ENCODE results near the gene ZCCHC9. TPM values are rescaled to one million over a fixed set of nuclear protein-coding genes. Genes with fewer than 3 reads are reported as not detected.

ZCCHC9 gene
- total and polyA plus RNA-seq, 2 of the 4 experiments (the other 2 are of a cell fraction): 20.4 to 24.6 TPM

DNA sequence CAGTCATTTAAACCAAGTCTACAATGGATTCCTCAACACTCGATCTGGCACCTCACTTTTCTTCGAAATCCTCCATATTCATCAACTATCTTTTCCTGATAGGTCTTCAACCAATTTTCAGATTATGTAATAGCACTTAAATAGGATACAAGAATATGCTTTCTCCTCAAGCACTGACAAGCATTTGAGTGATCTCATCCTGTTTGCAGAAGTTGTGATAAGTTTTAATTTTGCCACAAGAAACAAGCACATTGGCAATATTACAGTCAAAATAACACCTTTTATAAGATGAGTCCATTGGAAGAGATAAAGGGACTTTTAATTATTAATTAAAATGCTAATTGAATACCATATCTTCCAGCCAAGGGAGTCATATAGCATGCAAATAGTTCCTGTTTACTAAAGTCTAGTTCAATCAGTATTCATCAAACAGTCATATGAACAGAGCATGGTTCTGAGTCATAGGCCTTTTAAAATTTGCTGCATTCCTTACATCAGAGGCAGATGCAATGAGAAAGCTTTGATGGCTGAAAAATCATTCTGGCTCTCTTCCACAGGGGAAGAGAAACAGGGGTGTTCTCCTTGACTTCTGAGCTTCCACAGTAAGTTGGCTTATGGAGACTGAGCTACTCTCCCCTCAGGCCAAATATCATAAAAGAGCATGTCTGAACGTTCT is 32.7 kb upstream of the ZCCHC9 start:
- no peaks in the 10 kb centered on the region for H3K36me3 ChIP-seq (ENCODE audit: control insufficient read depth, insufficient read depth, low read length)
- H3K18ac ChIP-seq (ENCODE audit: low read depth, low read length): peak overlapping the region; percentile 37; the same call in 1 of the 2 replicates
- H2AK5ac ChIP-seq (ENCODE audit: low read depth, low read length): peak overlapping the region; percentile 27
- H3K14ac ChIP-seq (replicated peaks; ENCODE audit: low read depth, low read length): no peak overlapping the region; the same call in 1 of the 2 replicates
- peak overlapping the region; percentile 11; the same call in 1 of the 2 replicates for H3K56ac ChIP-seq (ENCODE audit: extremely low read depth, insufficient read depth, low read length)
- H3K4ac ChIP-seq (ENCODE audit: low read depth, low read length): peak overlapping the region; percentile 70
- H3K23ac ChIP-seq (ENCODE audit: low read depth, low read length): no peak overlapping the region
- H2AFZ ChIP-seq (replicated peaks; ENCODE audit: low read length, poor library complexity): no peak overlapping the region
- H2BK5ac ChIP-seq (ENCODE audit: low read depth, low read length, poor library complexity, severe bottlenecking): peak overlapping the region; percentile 79
- H3K27me3 ChIP-seq (ENCODE audit: control insufficient read depth, insufficient read depth, low read length): no peaks in the 10 kb centered on the region
- H3K9me3 ChIP-seq (ENCODE audit: control insufficient read depth, insufficient read depth, low read length): no peaks in the 10 kb centered on the region
- WGBS, 2 experiments (ENCODE audit: extremely low coverage in 2 of 2, insufficient read length in 1 of 2): 100% methylated on average over 2 of the region's 3 CpGs; no CpG with 5 or more reads in 1 of the 2 experiments
- DNase-seq (peak; percentile 88), ATAC-seq (ENCODE audit: low read depth) (peak; percentile 87)
- peak overlapping the region; percentile 35; the same call in 1 of the 2 replicates for H3K9ac ChIP-seq (ENCODE audit: low read depth, low read length)
- H2AK9ac ChIP-seq (replicated peaks; ENCODE audit: low read depth, low read length, poor library complexity): no peak overlapping the region
- in situ Hi-C loops (cut with MboI; ENCODE audit: low sequenced_read_pairs): no loop called here
- H4K5ac ChIP-seq (ENCODE audit: low read depth, low read length): no peak overlapping the region
- ChIA-PET CTCF (interaction anchor here (0.6 to 1.0 kb wide), 3 partner anchors 19 to 845 kb away, joined by 3 to 5 read pairs (median 4); no protein-coding TSS in a partner anchor), POLR2A (ENCODE audit: unreplicated experiment) (no interaction called here)
- H3K79me1 ChIP-seq (ENCODE audit: low read depth in 1 of 2, low read length in 2 of 2): peaks cover 21 to 37% of the 10 kb centered on the region in 2 experiments
- H2BK120ac ChIP-seq (ENCODE audit: low read depth, low read length): peak overlapping the region; percentile 68; the same call in 1 of the 2 replicates
- H3K4me3 ChIP-seq (ENCODE audit: insufficient read depth, low read depth, low read length): no peak overlapping the region
- dilution Hi-C loops (cut with HindIII; ENCODE audit: low sequenced_read_pairs, unreplicated experiment): no loop called here
- H4K8ac ChIP-seq (ENCODE audit: low read depth in 2 of 2, low read length in 2 of 2): peak overlapping the region in 1 of 2 experiments; percentile 53; a peak in 2 of 4 replicates
- intact Hi-C loops (cut with micrococcal nuclease): no loop called here
- no peaks in the 10 kb centered on the region for H4K20me1 ChIP-seq (ENCODE audit: insufficient read depth, low read length)
- peak overlapping the region; percentile 70; the same call in 1 of the 2 replicates for H3K27ac ChIP-seq (ENCODE audit: insufficient read depth, low read length)
- H3K4me2 ChIP-seq (ENCODE audit: low read depth, low read length): peak overlapping the region; percentile 24
- H2BK15ac ChIP-seq (ENCODE audit: low read depth, low read length): peak overlapping the region; percentile 32; the same call in 1 of the 3 replicates
- H3K4me1 ChIP-seq (ENCODE audit: control insufficient read depth, insufficient read depth, low read length): peaks cover 9% of the 10 kb centered on the region
- 0 out of 2 replicates have a peak overlapping the region, but pooled peaks have one; percentile 12 for H4K91ac ChIP-seq (ENCODE audit: insufficient read depth, low read depth, low read length)
- peaks cover 4% of the 10 kb centered on the region; the same call in 1 of the 2 replicates for H3K9me1 ChIP-seq (ENCODE audit: insufficient read depth, low read length)
- peak overlapping the region; percentile 12 for H2BK20ac ChIP-seq (ENCODE audit: low read depth, low read length)
- TF ChIP-seq CEBPB (IDR thresholded peaks at IDR 0.05; ENCODE audit: low read depth, low read length): peak; percentile 55; the same call in 1 of the 2 replicates
- no peak for TF ChIP-seq MAFK (IDR thresholded peaks at IDR 0.05; ENCODE audit: low read depth, low read length)
- peak; percentile 59 for TF ChIP-seq FOS (IDR thresholded peaks at IDR 0.05; ENCODE audit: low read depth, low read length)
- TF ChIP-seq, protein P1, sequence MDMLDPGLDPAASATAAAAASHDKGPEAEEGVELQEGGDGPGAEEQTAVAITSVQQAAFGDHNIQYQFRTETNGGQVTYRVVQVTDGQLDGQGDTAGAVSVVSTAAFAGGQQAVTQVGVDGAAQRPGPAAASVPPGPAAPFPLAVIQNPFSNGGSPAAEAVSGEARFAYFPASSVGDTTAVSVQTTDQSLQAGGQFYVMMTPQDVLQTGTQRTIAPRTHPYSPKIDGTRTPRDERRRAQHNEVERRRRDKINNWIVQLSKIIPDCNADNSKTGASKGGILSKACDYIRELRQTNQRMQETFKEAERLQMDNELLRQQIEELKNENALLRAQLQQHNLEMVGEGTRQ (IDR thresholded peaks at IDR 0.05; ENCODE audit: low read depth, low read length): no peak
- BruUV-seq (replicated peaks): no TSS peak

Data from IMR-90 (cell line).